NT2/D1 (cell line): ENCODE results near the gene LTBP1.

Source experiments
- SUZ12 ChIP-seq: IDR thresholded peaks from 2 replicates; pipeline ENCODE4 v1.6.1; 2011; ENCODE audit not compliant: insufficient read length, insufficient read depth; ENCODE audit errors: extremely low read depth
- YY1 ChIP-seq: IDR thresholded peaks from 2 replicates; pipeline ENCODE4 v1.6.1; 2011; ENCODE audit not compliant: insufficient read length, insufficient read depth
- ZNF274 ChIP-seq: IDR thresholded peaks from 2 replicates; pipeline ENCODE4 v1.6.1; 2011; ENCODE audit warnings: mild to moderate bottlenecking, low read depth, low read length

GRCh38 chr2:33137331-33137730 lies 190.6 kb downstream of the LTBP1 start:
- no peak for TF ChIP-seq YY1
- TF ChIP-seq ZNF274: no peak
- TF ChIP-seq SUZ12: no peak
